Measurements from ENCODE around the gene RLF. TPM values are rescaled to one million over a fixed set of nuclear protein-coding genes. Genes with fewer than 3 reads are reported as not detected.

RLF gene
- total RNA-seq, 4 donors from 2014 or later, result 13.7 to 27.7 (median 21.7) TPM

GRCh38 chr1:40276122-40276521, 114.9 kb downstream of the RLF start:
- DNase-seq (ENCODE audit: low spot score) (no peak), ATAC-seq (ENCODE audit: low FRiP score) (no peak)
- TF ChIP-seq CTCF (IDR thresholded peaks at IDR 0.05), result no peak

GRCh38 chr1:40281853-40282252, 120.7 kb downstream of the RLF start:
- no peak for TF ChIP-seq CTCF (IDR thresholded peaks at IDR 0.05)
- ATAC-seq (ENCODE audit: low FRiP score), result no peak
- DNase-seq (ENCODE audit: low spot score), result no peak

Small RNA genes lying within 50 kb of the gene (small RNA-seq; reads per million reads assigned to genes)
- not detected for gene RNU6-1237P

Other genes with a start within 250 kb of the RLF start
- 10 to 100 TPM in 2 of 4 donors, 1 to 10 TPM in 1, under 1 TPM in 1; 0.95 to 75.9 (median 41.1) TPM for gene MFSD2A, start 206.2 kb upstream of the RLF start, total RNA-seq
- 100 to 1,000 TPM; 230 to 364 (median 290) TPM for gene CAP1, start 120.7 kb upstream of the RLF start, total RNA-seq
- gene PPT1, start 64.1 kb upstream of the RLF start, total RNA-seq, result 100 to 1,000 TPM in 2 of 4 donors, 10 to 100 TPM in 2; 57.7 to 116 (median 92.4) TPM
- gene TMCO2, start 86.5 kb downstream of the RLF start, total RNA-seq, result not detected
- 10 to 100 TPM; 34.8 to 38.3 (median 36.2) TPM for gene ZMPSTE24, start 96.8 kb downstream of the RLF start, total RNA-seq
- gene COL9A2, start 155.9 kb downstream of the RLF start, total RNA-seq, result 10 to 100 TPM in 2 of 4 donors, 1 to 10 TPM in 2; 1.6 to 15.6 (median 9.0) TPM
- 100 to 1,000 TPM in 1 of 4 donors, 10 to 100 TPM in 3; 45.4 to 119 (median 60.1) TPM for gene SMAP2, start 212.3 kb downstream of the RLF start, total RNA-seq

Measured in omental fat pad (tissue), 4 donors.